HepG2 (cell line): ENCODE measurements around the gene MARCHF6. TPM values are rescaled to one million over a fixed set of nuclear protein-coding genes. Genes with fewer than 3 reads are reported as not detected.

Experiments used
- ATAC-seq: fragments of 200-7000 bp; cut with Tn5 transposase; 3 replicates; pipeline ENCODE4 v1.9.1; 2020; ENCODE audit warnings: mild to moderate bottlenecking, moderate library complexity
- BruUV-seq: library from RNA; stranded (reverse); fragments of 400-500 nt; replicated peaks from 2 replicates; lab custom pipeline; 2021; lab: Mats Ljungman, UMichigan
- CTCF ChIA-PET: fragments of 300-600 bp; formaldehyde crosslinking; extraction: SDS; loops from one replicate; lab custom pipeline; 2021; ENCODE audit warnings: low total read pairs, inconsistent platforms, low intra/inter-chr PET ratio; lab: Yijun Ruan, JAX
- POLR2A ChIA-PET: fragments of 350-600 bp; sonication (Branson Sonifier 250); formaldehyde crosslinking; loops from one replicate; lab custom pipeline; 2020; ENCODE audit warnings: antibody characterized with exemption, inconsistent platforms; lab: Yijun Ruan, JAX
- DNase-seq: peaks from one replicate; pipeline ENCODE4 v3.0.0-alpha.2; 2015; ENCODE audit warnings: low spot score
- FAIRE-seq: peaks from 3 replicates; lab custom pipeline; 2011; peaks lifted over from hg19 to GRCh38; lab: Jason Lieb, UNC
- H2AFZ ChIP-seq: one replicate; pipeline ENCODE4 v1.6.1; 2011; ENCODE audit warnings: low read length, inconsistent platforms
- H3K27ac ChIP-seq: fragments of 300-600 bp; 3 replicates; pipeline ENCODE4 v1.8.0; 2011; ENCODE audit warnings: mixed run types, mild to moderate bottlenecking, mixed read lengths, low read length, inconsistent platforms; ENCODE audit not compliant: insufficient read depth; ENCODE audit errors: extremely low read length
- H3K27me3 ChIP-seq, 2 experiments: fragments of 200-600 bp in 1 of 2; 2 replicates in 1 of 2; 3 replicates in 1 of 2; pipeline versions ENCODE4 v1.6.0 to v1.8.0; 2011; ENCODE audit warnings: low read length in 2 of 2, mild to moderate bottlenecking in 2 of 2, moderate library complexity in 2 of 2, inconsistent platforms in 1 of 2; ENCODE audit not compliant: insufficient read depth in 2 of 2, control insufficient read depth in 1 of 2
- H3K36me3 ChIP-seq, 2 experiments: fragments of 200-600 bp in 1 of 2; replicated peaks in 1 of 2; 2 replicates in 1 of 2; 3 replicates in 1 of 2; pipeline versions ENCODE4 v1.5.1 to v1.8.0; 2011; ENCODE audit warnings: low read length in 2 of 2, inconsistent platforms in 1 of 2; ENCODE audit not compliant: insufficient read depth in 2 of 2, control insufficient read depth in 1 of 2
- H3K4me1 ChIP-seq: 2 replicates; pipeline ENCODE4 v1.5.1; 2012; ENCODE audit warnings: low read length, inconsistent platforms; ENCODE audit not compliant: insufficient read depth
- H3K4me2 ChIP-seq: 2 replicates; pipeline ENCODE4 v1.6.0; 2011; ENCODE audit warnings: low read depth, low read length, inconsistent platforms
- H3K4me3 ChIP-seq, 3 experiments: fragments of 200-600 bp in 1 of 3; sonication (generic), shearing (Covaris generic) in 1 of 3; replicated peaks in 1 of 3; 2 replicates each; pipeline ENCODE4 v1.5.1; 2011 to 2016; ENCODE audit warnings: low read length in 3 of 3, inconsistent platforms in 2 of 3, low read depth in 2 of 3, mild to moderate bottlenecking in 2 of 3, control low read depth in 1 of 3, mixed read lengths in 1 of 3; ENCODE audit not compliant: insufficient read depth in 1 of 3
- H3K79me2 ChIP-seq: one replicate; pipeline ENCODE4 v1.6.1; 2011; ENCODE audit warnings: low read length, inconsistent platforms; ENCODE audit not compliant: insufficient read depth
- H3K9ac ChIP-seq: 2 replicates; pipeline ENCODE4 v1.6.0; 2011; ENCODE audit warnings: mild to moderate bottlenecking, low read depth, low read length, inconsistent platforms; ENCODE audit not compliant: insufficient read depth
- H3K9me3 ChIP-seq: 2 replicates; pipeline ENCODE4 v1.5.1; 2012; ENCODE audit warnings: mild to moderate bottlenecking, low read length
- H4K20me1 ChIP-seq: 2 replicates; pipeline ENCODE4 v1.6.0; 2011; ENCODE audit warnings: inconsistent platforms, mild to moderate bottlenecking, low read length, moderate library complexity; ENCODE audit not compliant: insufficient read depth
- AHR ChIP-seq: IDR thresholded peaks from 2 replicates; pipeline ENCODE4 v1.6.1; 2018; ENCODE audit warnings: missing genetic modification reagents, missing compliant biosample characterization
- EZH2 ChIP-seq: conservative IDR thresholded peaks from 2 replicates; pipeline ENCODE4 v1.6.1; 2012; ENCODE audit warnings: mild to moderate bottlenecking, low read depth, low read length, moderate library complexity
- NRL ChIP-seq: sonication (generic); formaldehyde crosslinking; IDR thresholded peaks from 2 replicates; pipeline ENCODE4 v1.5.0; 2020; ENCODE audit warnings: missing genetic modification reagents, mild to moderate bottlenecking, moderate library complexity, borderline replicate concordance
- RORA ChIP-seq: sonication (generic); formaldehyde crosslinking; IDR thresholded peaks from 2 replicates; pipeline ENCODE4 v1.5.0; 2020; ENCODE audit warnings: mild to moderate bottlenecking, missing genetic modification reagents, moderate library complexity
- SKI ChIP-seq: fragments of 450-650 bp; IDR thresholded peaks from one replicate; pipeline ENCODE4 v1.6.1; 2018; ENCODE audit warnings: mild to moderate bottlenecking; ENCODE audit not compliant: partially characterized antibody
- TEAD2 ChIP-seq: sonication (generic); formaldehyde crosslinking; IDR thresholded peaks from 2 replicates; pipeline ENCODE4 v1.9.0; 2021; ENCODE audit warnings: missing genetic modification reagents
- ZKSCAN5 ChIP-seq: sonication (generic); formaldehyde crosslinking; IDR thresholded peaks from 2 replicates; pipeline ENCODE4 v1.5.1; 2020; ENCODE audit warnings: mild to moderate bottlenecking, missing genetic modification reagents
- ZNF234 ChIP-seq: sonication (generic); formaldehyde crosslinking; conservative IDR thresholded peaks from 2 replicates; pipeline ENCODE4 v1.5.1; 2020; ENCODE audit warnings: mild to moderate bottlenecking, missing genetic modification reagents
- ZNF530 ChIP-seq: sonication (generic); formaldehyde crosslinking; IDR thresholded peaks from 2 replicates; pipeline ENCODE4 v1.5.0; 2020; ENCODE audit warnings: low read depth, mild to moderate bottlenecking, missing genetic modification reagents
- ZNF776 ChIP-seq: sonication (generic); formaldehyde crosslinking; IDR thresholded peaks from 2 replicates; pipeline ENCODE4 v1.4.0; 2020; ENCODE audit warnings: mild to moderate bottlenecking, missing genetic modification reagents
- ZNF879 ChIP-seq: sonication (generic); formaldehyde crosslinking; IDR thresholded peaks from 2 replicates; pipeline ENCODE4 v1.8.1; 2023; ENCODE audit warnings: missing genetic modification reagents
- WGBS: methylation state at CpG from one replicate; pipeline ENCODE4 v1.1.6; 2017; ENCODE audit warnings: low lambda C conversion rate; 5-methylcytosine and 5-hydroxymethylcytosine counted together
- in situ Hi-C: cut with HindIII; loops from 2 replicates; pipeline ENCODE4 v1.10.0; 2017; ENCODE audit warnings: low pct_unique_long_range_greater_than_20kb; ENCODE audit not compliant: extremely low pct_ligation_motif_present
- intact Hi-C: fragments of 100-400 bp; cut with micrococcal nuclease; formaldehyde crosslinking; loops from one replicate; pipeline ENCODE4 v1.10.0; 2022; ENCODE audit not compliant: unreplicated experiment
- polyA plus RNA-seq, 8 experiments: library from polyadenylated mRNA; depleted of rRNA in 3 of 8; stranded (reverse) in 7 of 8; unstranded in 1 of 8; fragments of >200 nt; fragmentation: Illumina TruSeq in 4 of 8; extraction: Trizol in 4 of 8; gene quantifications; 2 replicates each; pipeline versions ENCODE4 v1.2.1 to v1.2.3, GENCODE V29; 2011 to 2016; ENCODE audit warnings: low read depth in 4 of 8, missing spikeins in 1 of 8, mixed read lengths in 1 of 8; ENCODE audit not compliant: insufficient read depth in 1 of 8
- total RNA-seq, 5 experiments: library from RNA; depleted of rRNA; stranded (reverse); fragments of >200 nt; fragmentation: Illumina TruSeq; extraction: Trizol; gene quantifications; 2 replicates each; pipeline ENCODE4 v1.2.3, GENCODE V29; 2016; ENCODE audit warnings: low read depth in 1 of 5
- TF ChIP-seq, protein P1 (sequence below), 2 experiments: sonication (generic) in 1 of 2; formaldehyde crosslinking in 1 of 2; IDR thresholded peaks; 2 replicates each; pipeline versions ENCODE4 v1.5.1 to v1.6.1; 2011 to 2020; ENCODE audit warnings: borderline replicate concordance in 1 of 2, low read depth in 1 of 2, low read length in 1 of 2, mild to moderate bottlenecking in 1 of 2, missing genetic modification reagents in 1 of 2, moderate library complexity in 1 of 2
- TF ChIP-seq, protein P2 (sequence below): IDR thresholded peaks from 2 replicates; pipeline ENCODE4 v1.6.1; 2018; ENCODE audit warnings: missing genetic modification reagents, mild to moderate bottlenecking, missing compliant biosample characterization
- TF ChIP-seq, protein P3 (sequence below): sonication (generic); formaldehyde crosslinking; IDR thresholded peaks from 2 replicates; pipeline ENCODE4 v1.4.0; 2020; ENCODE audit warnings: missing genetic modification reagents
- TF ChIP-seq, protein P4 (sequence below): sonication (generic); formaldehyde crosslinking; IDR thresholded peaks from 2 replicates; pipeline ENCODE4 v1.8.0; 2023; ENCODE audit warnings: mild to moderate bottlenecking, missing genetic modification reagents
- TF ChIP-seq, protein P5 (sequence below): sonication (generic); formaldehyde crosslinking; IDR thresholded peaks from 2 replicates; pipeline ENCODE4 v1.5.1; 2020; ENCODE audit warnings: missing genetic modification reagents, mild to moderate bottlenecking, borderline replicate concordance

The MARCHF6 gene
- total and polyA plus RNA-seq, 2 of the 13 experiments (the other 11 are each of a cell fraction or from before 2014, with no cell fraction given): 48.6 to 107 TPM

DNA sequence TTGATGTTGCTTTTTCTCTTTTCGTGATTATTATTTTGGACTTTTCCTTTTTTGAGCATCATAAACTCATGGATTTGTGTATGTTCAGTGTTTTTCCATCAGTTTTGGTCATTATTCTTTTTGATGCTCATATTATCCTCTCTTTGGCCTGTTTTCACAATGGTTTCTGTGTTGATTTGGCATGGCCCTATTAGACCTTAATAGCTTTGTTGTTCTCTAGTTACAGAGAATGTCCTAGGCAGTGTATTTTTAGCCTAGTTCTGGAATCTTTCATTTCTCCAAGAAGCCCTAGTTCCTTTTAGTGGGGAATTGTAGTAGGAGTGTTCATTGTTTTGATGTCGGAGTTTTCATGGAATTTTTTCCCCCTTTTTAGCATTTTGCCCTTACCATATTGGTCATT, 46.9 kb downstream of the MARCHF6 start (continued):
- TF ChIP-seq, protein P1, sequence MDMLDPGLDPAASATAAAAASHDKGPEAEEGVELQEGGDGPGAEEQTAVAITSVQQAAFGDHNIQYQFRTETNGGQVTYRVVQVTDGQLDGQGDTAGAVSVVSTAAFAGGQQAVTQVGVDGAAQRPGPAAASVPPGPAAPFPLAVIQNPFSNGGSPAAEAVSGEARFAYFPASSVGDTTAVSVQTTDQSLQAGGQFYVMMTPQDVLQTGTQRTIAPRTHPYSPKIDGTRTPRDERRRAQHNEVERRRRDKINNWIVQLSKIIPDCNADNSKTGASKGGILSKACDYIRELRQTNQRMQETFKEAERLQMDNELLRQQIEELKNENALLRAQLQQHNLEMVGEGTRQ (IDR thresholded peaks at IDR 0.05; ENCODE audit: low read depth, low read length): no peak
- TF ChIP-seq, protein P1 (CRISPR knock-in tag; IDR thresholded peaks at IDR 0.05; ENCODE audit: borderline replicate concordance): no peak
- no peak for TF ChIP-seq ZKSCAN5 (CRISPR knock-in tag)
- TF ChIP-seq EZH2: no peak
- TF ChIP-seq, protein P2, sequence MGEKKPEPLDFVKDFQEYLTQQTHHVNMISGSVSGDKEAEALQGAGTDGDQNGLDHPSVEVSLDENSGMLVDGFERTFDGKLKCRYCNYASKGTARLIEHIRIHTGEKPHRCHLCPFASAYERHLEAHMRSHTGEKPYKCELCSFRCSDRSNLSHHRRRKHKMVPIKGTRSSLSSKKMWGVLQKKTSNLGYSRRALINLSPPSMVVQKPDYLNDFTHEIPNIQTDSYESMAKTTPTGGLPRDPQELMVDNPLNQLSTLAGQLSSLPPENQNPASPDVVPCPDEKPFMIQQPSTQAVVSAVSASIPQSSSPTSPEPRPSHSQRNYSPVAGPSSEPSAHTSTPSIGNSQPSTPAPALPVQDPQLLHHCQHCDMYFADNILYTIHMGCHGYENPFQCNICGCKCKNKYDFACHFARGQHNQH (CRISPR knock-in tag): no peak
- TF ChIP-seq NRL (CRISPR knock-in tag): no peak
- TF ChIP-seq, protein P3, sequence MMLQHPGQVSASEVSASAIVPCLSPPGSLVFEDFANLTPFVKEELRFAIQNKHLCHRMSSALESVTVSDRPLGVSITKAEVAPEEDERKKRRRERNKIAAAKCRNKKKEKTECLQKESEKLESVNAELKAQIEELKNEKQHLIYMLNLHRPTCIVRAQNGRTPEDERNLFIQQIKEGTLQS (CRISPR knock-in tag): no peak
- TF ChIP-seq, protein P4, sequence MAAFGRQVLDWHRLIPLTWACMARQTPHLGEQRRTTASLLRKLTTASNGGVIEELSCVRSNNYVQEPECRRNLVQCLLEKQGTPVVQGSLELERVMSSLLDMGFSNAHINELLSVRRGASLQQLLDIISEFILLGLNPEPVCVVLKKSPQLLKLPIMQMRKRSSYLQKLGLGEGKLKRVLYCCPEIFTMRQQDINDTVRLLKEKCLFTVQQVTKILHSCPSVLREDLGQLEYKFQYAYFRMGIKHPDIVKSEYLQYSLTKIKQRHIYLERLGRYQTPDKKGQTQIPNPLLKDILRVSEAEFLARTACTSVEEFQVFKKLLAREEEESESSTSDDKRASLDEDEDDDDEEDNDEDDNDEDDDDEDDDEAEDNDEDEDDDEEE: no peak
- no peak for TF ChIP-seq SKI

DNA sequence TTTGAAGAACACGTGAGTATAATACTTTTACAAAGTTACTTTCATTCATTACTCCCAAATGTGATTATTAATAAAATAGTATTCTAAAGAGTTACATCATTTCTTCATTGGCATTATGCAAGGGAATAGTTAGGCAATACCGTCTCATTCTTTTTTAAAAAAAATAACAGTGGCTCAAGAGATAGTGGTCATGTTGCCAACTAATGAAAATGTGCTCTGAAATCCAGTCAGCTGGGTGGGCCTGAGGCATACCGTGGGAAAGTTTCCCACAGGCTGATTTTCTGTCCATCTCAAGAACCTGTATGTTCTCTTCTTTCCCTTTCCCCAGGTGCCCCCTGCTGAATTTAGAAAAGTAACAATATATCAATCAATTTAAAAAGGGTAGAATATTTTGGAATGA, 47.3 kb downstream of the MARCHF6 start:
- no TSS peak for BruUV-seq
- in situ Hi-C loops: no loop called here
- Histone ChIP-seq H3K9me3 (no peaks in the 10 kb centered on the region), H3K27ac (no peak overlapping the region), H3K79me2 (no peaks in the 10 kb centered on the region), H3K9ac (no peak overlapping the region), H3K4me1 (no peaks in the 10 kb centered on the region), H3K4me2 (no peak overlapping the region), H3K27me3 (no peaks in the 10 kb centered on the region), H3K4me3 (no peak overlapping the region), H2AFZ (no peak overlapping the region), H4K20me1 (no peaks in the 10 kb centered on the region), H3K36me3 (peaks cover 11 to 75% of the 10 kb centered on the region in 2 experiments)
- DNase-seq (no peak), FAIRE-seq (no peak), ATAC-seq (no peak)
- CTCF ChIA-PET: no interaction called here
- WGBS: 96% methylated on average over 3 of the region's 3 CpGs
- intact Hi-C loops: no loop called here
- POLR2A ChIA-PET: no interaction called here
- TF ChIP-seq ZNF234 (CRISPR knock-in tag): no peak
- TF ChIP-seq, protein P5, sequence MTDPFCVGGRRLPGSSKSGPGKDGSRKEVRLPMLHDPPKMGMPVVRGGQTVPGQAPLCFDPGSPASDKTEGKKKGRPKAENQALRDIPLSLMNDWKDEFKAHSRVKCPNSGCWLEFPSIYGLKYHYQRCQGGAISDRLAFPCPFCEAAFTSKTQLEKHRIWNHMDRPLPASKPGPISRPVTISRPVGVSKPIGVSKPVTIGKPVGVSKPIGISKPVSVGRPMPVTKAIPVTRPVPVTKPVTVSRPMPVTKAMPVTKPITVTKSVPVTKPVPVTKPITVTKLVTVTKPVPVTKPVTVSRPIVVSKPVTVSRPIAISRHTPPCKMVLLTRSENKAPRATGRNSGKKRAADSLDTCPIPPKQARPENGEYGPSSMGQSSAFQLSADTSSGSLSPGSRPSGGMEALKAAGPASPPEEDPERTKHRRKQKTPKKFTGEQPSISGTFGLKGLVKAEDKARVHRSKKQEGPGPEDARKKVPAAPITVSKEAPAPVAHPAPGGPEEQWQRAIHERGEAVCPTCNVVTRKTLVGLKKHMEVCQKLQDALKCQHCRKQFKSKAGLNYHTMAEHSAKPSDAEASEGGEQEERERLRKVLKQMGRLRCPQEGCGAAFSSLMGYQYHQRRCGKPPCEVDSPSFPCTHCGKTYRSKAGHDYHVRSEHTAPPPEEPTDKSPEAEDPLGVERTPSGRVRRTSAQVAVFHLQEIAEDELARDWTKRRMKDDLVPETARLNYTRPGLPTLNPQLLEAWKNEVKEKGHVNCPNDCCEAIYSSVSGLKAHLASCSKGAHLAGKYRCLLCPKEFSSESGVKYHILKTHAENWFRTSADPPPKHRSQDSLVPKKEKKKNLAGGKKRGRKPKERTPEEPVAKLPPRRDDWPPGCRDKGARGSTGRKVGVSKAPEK (CRISPR knock-in tag): no peak
- TF ChIP-seq ZNF879 (CRISPR knock-in tag): no peak
- TF ChIP-seq ZNF776 (CRISPR knock-in tag): no peak
- TF ChIP-seq TEAD2 (CRISPR knock-in tag): no peak
- TF ChIP-seq ZNF530: no peak
- no peak for TF ChIP-seq AHR (CRISPR knock-in tag)
- no peak for TF ChIP-seq RORA (CRISPR knock-in tag)
